GM18873 (cell line): Measurements from ENCODE around the gene ERC1.

Source experiments
- ATAC-seq: cut with Tn5 transposase; IDR thresholded peaks from one replicate; pipeline ENCODE4 v1.9.1; 2021; ENCODE audit warnings: mild to moderate bottlenecking, moderate library complexity, moderate number of reproducible peaks; ENCODE audit not compliant: unreplicated experiment, low FRiP score

Gene ERC1

DNA sequence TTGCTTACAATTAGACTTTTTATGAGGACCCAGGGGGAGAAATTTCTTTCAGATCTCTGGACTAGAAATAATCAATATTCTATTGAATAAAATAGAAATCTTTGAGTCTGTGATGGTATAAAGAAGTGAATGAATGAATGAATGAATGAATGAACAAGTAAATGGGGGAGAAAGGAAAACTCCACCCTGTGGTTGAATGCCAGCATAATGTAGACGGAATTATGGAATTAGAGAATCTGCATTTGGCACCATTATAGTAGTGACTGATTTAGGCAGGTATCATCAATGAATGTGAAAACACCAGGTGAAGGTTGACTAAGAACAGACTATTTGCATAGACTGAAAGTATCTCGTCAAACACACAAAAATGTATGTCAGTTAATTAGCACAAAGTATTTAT is 468.3 kb downstream of the ERC1 start:
- no peak for ATAC-seq

DNA sequence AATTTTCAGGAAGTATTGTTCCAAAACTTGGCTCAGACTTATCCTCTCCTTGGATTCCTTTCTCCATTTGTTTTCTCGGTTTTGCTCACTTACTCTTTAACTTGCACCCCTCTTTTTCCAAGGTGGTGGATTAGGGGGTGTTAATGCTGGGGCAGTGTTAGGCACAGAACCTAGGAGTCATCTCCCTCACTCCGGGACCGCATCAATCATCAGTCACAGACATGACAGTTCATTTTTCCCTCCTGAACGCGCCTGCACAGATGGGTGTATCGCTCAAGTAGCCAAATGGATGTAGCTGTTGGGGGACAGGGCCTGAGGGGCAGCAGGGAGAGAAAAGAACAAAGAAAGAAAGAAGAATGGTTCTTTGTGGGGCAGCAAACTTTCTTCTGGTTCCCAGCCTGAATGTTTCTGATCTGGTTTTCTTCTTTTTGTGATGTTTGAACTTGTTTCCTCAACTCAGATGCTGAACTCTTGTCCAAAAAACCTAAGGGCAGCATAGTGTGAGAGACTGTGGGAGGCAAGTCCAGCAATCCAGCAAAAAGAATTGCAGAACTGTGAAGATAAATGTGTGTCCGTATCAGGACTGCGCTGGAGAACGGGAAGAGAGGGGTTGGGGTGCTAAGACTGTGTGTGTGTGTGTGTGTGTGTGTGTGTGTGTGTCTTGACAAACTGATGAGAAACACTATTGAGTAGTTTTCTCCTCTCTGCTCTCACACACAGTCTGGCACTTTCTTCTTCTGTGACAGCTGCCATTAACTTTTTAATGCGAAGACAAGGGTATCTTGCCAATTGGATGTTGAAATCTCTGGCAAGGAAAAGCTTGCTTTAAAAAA is 472.3 kb downstream of the ERC1 start:
- ATAC-seq, result no peak

DNA sequence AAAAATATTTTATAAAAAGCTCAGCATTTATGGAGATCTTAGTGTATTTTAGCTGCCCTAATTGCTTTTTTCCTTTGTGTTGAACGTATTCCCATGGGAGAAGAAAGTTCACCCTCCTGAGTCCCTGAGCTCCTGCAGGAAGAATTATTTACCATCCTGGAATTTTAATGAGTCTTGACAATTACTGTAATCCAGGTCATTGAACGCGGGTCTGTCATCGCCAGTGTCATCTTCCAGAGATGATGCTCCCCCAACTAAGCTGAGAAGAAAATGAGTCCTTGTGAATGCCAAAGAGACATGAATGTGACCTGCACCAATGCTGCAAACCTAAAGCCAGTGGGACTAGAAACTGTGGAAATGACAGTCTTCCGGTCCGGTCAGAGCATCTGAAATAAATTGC is 473.9 kb downstream of the ERC1 start:
- ATAC-seq, result no peak

DNA sequence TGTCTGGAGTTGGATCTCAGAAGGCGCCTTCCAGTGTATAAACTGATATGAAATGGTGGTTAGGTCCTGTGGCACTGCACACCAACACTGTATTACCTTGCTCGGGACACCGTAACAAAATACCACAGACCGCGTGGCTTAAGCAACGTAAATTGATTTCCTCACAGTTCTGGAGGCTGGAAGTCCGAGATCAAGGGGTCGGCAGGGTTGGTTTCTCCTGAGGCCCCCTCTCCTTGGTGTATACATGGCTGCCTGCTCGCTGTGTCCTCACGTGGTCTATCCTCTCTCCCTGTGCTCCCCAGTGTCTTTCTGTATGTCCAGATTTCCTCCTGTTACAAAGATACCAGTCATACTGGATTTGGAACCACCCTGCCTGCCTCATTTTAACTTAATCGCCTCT is 475.0 kb downstream of the ERC1 start:
- ATAC-seq, result no peak

DNA sequence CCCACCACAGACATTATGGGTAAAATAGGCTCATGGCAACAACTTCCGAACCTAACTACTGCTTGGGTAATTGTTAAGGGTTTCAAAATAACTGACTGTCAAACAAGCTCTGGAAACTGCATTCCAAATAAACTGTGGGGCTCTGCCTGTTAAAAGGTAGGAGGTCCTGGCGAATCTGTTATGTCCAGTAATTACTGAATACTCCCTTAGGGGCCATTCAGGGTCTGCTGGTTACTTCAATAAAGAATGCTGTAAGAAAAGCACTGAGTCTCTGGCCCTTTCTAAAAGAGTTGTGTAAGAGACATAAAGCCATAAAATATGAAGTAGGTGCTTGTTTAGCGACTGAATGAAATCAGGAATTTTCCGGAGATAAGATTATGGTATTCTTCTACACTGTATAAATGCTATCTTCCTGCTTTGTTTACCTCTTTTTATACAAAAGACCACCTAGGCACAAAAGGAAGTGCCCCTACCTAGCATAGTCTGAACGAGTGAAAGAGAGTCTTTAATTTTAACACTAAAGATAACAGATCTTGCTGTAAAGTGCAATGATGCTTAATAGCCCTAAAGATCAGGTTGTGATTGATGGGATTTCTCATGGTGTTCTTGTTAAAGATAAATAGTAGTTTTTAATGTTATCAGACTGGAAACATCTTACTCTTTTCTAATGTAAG is 475.6 kb downstream of the ERC1 start:
- ATAC-seq, result no peak

DNA sequence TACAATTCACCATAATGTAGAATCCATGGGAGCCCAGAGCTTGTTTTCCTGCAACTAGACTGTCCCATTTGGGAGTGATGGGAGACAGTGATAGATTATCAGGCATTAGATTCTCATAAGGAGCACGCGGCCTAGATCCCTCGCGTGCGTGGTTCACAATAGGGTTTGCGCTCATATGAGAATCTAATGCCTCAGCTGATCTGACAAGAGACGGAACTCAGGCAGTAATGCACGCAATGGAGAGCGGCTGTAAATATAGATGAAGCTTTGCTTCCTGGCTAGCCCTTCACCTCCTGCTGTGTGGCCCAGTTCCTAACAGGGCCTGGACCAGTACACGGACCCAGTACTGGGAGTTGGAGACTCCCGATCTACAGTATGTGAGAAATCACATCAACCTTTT is 476.7 kb downstream of the ERC1 start:
- ATAC-seq, result no peak

DNA sequence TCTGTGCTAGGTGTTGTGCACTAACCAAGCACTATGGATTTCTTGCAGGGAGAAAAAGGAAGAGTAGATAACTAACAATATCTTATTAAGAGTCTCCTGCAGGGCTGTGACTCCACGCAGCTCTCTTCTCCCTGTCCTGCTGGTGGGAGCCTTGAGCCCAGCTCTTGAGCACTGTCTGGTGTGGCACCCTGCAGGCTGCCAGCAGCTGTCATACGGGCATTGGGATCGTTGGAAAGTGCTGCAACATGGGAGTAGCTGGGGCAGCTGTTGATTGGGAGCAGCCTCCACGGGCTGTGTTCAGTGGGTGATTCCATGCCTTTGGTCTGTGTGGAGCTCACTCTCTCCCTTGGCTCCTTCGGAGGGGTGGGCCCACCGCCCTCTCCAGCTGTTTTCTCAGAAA is 478.0 kb downstream of the ERC1 start:
- ATAC-seq, result no peak

DNA sequence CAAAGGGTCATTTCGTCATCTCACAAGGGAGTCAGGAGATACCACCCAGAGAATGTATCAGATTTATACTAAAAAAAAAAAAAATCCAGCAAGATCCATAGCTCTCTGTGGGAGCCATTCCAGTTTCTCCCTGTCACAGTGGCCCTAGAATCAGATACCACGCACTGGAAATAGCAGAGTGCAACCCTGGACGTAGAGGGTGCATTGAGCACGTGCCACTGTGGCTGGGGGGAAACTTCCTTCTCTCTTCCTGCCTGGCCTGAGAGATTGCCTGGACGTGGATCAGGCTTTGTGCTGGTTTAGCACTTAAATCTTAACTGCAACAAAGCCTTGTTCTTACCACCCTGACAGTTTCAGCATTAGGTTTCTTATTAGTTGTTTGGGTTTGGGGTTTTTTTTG is 479.0 kb downstream of the ERC1 start:
- ATAC-seq, result no peak

DNA sequence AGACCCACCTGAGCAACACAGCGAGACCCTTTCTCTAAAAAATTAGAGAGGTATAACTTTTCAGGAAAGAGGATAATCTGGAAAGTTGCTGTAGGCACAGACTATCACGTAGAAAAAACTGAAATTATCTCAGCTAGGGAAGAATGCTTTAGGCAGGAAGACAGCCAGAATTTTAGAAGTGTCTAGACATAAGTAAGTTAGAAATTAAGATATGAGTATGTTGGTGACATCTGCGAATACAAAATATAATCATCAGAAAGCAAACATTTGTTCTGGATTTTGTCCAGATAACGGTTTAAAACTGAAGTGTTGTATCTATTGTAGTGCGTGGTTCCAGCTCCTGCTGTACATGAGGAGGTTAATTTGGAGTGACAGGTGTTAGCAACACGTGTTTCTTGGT is 480.2 kb downstream of the ERC1 start:
- ATAC-seq, result no peak

DNA sequence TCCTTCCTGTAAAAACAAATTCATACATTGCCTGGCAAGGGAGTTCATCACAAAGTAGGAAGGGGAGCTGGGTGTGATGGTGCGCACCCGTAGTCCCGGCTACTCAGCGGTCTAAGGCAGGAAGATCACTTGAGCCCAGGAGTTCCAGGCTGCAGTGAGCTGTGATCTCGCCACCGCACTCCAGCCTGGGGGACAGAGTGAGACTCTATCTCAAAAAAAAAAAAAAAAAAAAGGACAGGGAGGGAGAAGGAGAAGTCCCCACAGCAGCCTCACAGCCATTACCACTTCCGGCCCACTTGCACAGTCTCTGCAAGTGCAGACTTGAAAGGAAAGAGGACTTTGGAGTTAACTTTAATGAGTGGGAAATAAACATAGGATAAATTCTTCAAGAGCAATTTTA is 482.4 kb downstream of the ERC1 start:
- ATAC-seq, result no peak

DNA sequence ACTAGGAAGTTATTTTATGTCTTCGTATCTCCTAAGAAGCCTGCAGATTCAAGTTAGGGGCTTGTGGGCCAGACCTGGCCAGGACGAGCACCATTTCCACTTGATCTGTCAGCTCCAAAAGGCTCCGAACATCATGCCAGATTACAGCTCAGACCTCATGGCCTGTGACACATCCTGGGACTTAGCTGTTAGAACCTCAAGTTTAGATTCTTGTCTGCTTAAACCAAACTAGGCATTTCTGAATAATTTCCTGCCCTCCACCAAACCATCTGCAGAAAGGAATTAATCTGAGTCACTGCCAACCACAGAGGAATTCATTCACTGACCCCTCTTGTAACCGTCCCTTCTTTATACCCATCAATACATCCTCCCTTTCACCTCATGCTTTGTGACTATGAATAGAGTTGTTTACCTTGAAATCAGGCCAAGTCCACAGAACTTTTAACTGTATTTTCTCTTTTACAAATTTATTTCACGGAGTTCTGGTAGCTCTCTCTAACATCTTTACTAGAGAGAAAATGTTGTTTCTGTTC is 483.1 kb downstream of the ERC1 start:
- no peak for ATAC-seq

DNA sequence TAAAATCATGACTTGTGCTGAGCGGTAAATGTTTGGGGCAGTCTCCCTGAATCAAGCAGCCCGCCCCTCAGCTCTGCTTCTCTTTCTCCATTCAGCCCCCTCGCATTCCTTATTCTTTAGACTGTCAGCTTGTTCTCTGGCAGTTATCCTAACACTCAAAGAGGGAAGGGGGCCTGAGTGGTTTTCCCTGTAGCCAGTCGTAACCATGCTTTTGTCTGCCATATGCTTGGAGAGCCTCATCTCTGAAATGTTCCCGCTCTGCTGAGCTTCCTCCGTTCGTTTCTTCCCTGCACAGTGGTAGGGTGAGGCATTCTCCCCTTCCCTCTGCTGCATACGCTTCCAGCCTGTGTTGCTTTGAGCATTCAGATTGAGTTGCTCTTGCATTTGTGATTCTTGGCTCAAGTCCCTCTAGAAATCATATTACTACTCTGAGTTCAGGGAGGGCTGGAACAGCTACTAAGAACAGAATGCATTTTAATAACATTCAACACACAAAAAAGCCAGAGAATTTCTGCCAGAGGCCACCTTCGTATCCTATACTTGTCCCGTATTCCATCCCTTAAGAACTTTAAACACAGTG is 483.6 kb downstream of the ERC1 start:
- ATAC-seq, result no peak

DNA sequence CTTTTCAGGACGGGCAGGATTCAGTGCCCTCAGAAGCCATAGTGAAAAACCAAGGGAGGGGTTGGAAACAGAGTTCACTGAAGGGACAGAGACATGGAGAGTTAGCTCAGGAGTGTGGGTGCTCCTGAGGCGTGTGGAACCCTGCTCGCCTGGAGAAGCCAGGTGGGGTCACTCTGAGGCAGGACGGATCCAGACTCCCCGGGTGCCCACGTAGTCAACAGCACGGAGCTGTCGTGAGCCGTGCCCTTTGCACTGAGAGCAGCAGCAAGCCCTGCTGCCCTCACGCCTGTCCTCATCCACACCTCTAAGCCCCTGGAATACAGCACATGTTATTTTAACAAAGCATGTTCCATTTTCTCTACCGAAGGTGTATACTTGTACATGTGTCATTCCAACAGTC is 488.6 kb downstream of the ERC1 start:
- ATAC-seq, result no peak

DNA sequence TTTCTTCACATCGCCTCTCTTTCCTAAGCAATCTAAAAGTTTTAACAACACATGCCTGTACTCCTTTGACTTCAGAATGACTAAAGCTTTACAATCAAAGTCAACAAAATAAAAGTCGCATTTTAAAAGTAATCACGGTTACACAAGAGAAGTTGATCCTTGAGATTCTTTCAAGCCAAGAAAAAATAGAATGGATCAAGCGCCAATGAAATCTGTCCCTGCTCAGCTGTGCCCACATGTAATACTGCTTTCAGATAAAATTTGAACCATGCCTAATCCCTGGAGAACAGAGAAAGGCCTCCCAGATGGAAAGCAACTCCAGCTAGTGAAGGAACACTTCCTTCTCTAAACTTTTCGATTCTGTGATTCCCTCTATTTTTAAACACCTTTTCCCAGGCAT is 490.3 kb downstream of the ERC1 start:
- no peak for ATAC-seq

DNA sequence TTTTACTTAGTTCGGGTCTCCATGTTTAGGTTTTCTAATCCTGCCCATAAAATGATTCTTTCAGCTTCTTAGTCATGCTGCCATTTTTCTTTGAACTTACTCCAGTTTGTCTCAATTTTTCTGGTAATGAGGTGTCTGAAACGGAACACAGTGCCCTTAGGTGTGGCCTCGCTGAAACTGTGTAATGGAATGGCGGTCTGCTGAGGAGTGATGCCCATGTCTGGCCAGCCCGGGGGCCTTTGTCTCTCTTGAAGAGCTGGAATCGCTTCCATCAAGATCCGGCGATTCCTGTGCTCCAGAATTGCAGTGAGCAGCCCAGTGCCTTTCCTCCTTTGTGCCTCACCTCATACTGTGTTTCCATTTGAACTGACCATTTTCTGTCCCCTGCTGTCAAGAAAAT is 490.9 kb downstream of the ERC1 start:
- no peak for ATAC-seq

DNA sequence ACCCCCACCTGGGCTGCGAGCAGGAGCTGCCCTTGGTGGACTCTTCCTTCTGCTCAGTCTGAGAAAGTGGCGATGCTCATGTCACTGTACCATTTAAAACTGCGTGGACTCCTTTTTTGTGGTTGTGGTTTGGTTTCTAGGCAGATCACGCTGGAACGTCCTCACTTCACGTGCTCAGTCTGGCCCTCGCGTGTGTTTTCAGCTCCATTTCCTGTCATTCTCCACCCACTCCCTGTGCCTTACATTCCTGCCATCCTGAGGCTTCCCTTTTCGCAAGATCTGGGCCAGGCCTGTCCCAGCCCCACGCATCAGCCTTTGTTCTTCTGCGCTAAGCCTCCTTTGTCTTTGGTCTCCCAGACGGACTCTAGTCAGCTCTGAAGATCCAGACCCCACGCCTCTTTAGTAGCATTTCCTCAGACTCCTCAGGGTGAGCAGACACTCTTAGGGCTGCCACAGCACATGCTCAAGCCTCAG is 497.9 kb downstream of the ERC1 start:
- no peak for ATAC-seq

DNA sequence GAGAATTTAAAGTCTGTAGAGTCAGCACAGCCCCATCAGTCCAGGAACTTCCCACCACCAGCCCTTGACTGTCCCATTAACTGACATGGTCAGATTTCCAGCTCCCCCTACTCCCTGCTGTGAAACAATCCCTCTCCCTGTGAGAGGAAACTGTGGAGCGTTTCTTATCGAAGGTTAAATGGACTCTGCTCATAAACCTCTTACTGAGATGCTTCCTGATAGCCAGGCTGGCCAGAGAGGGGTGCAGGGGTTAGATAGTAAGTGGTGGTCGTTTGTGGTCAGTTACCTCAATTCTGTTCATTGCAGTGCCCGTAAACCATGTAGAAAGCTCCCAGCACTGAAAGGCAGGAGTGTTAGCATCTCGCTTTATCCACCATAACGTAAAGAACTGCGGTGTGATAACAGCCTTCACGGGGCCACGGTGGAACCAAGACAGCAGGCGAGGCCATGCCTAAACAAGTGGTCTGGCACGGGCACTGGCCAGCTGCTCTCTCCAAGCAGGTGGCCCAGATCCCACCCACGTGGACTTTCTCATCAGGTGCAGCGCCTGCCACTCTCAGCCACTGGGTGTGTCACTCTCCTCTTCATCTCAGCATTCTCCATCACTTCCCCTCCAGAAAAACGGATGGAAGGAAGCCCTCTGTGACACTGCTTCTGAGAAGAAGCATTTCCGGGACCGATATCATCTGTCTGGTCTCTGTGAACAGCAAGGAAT is 501.1 kb downstream of the ERC1 start:
- no peak for ATAC-seq

DNA sequence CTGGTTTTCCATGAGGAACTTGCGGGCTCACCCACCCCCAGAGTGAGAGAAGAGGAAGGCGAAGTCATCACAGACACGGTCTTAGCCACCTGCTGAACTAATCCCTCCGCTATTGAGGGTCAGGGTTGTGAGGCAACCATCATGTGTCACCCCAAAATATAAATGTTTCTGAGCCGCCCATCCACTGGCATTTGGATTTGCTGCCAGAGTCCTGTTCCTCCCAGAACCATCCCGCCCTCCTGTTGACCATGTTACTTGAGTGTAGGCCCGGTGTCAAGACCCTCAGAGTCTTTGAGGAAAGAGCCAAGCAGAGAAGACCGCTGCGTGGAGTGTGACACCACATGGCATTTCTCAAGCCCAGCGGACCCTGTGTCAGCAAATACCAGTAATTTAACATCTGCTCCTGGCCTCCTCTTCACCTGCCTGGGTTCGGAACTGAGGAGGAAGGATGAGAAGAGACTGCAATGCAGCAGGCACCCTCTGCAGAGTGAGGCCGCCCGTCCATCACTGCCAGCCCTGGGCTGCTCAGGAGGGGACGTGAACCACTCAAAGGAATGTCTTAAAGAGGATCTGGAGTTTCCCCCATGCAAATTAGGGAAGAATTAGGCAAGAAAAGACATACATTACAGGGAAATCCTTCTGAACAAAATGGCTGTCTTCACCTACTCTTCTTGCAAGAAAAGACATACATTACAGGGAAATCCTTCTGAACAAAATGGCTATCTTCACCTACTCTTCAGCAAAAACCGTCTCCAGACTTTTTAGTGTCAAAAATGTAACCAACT is 502.9 kb downstream of the ERC1 start:
- ATAC-seq, result no peak

DNA sequence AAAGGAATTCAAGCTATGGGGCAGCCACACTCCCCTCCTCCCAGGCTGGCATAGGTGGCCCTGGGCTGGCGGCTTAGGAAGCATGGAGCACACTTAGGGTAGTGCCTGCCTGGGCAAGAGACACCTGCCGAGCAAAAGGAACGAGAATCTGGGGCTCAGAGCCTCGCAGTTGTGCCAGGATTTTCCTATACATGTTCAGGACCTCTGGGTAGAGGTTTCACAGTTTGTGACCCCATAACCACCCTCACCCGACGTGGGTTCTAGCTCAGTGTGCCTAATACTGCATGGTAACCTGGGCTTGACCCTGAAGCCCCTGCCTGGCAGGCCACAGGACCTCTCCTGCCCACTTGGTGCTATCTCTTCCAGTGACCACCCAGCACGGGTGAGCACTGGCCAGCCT is 503.8 kb downstream of the ERC1 start:
- no peak for ATAC-seq
